Stomach (tissue), 4 donors: ENCODE results near the gene TAAR9.

Source experiments
- CTCF ChIP-seq, 7 experiments: fragments of 450-650 bp in 4 of 7; fragments of 200-600 bp in 3 of 7; sonication (generic) in 3 of 7; IDR thresholded peaks; one replicate each; pipeline ENCODE4 v1.5.1; 2016 to 2019; ENCODE audit warnings: antibody characterized with exemption in 7 of 7, control low read depth in 2 of 7, mild to moderate bottlenecking in 1 of 7
- EP300 ChIP-seq: sonication (generic); formaldehyde crosslinking; IDR thresholded peaks from one replicate; pipeline ENCODE4 v1.6.1; 2017; ENCODE audit warnings: antibody characterized with exemption
- POLR2A ChIP-seq, 4 donors: fragments of 450-650 bp; IDR thresholded peaks; one replicate each; pipeline ENCODE4 v1.6.1; 2016; ENCODE audit warnings: antibody characterized with exemption in 4 of 4, control low read depth in 2 of 4, mild to moderate bottlenecking in 1 of 4, moderate library complexity in 1 of 4
- POLR2AphosphoS5 ChIP-seq, 3 donors: sonication (generic); formaldehyde crosslinking; IDR thresholded peaks; one replicate each; pipeline ENCODE4 v1.6.1; 2016; ENCODE audit warnings: antibody characterized with exemption in 3 of 3

DNA sequence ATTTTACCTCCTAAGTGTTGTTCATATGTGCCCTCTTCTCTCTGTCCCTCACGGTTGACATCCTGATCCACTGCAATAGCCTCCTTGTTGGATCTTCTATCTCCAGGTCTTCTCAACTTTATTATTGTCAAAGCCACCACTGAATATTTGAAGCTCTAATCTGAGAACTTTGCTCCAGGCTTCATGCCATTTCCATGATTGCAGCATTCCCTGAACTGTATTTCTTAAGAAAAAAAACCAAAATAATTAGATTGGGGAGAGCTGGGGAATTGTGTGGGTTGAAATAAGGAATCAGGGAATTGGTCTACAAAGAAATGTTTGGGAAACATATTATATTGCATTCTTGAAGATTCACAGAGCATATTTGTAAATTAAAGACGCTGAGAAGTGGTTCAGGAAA lies 22.7 kb upstream of the TAAR9 start:
- TF ChIP-seq CTCF (IDR thresholded peaks at IDR 0.05) (no peak), POLR2AphosphoS5 (IDR thresholded peaks at IDR 0.05) (no peak), POLR2A (IDR thresholded peaks at IDR 0.05) (no peak), EP300 (no peak)
